G401.6 (cell line): ENCODE results near the gene PIK3C2G.

Experiments used
- FAIRE-seq: peaks from 2 replicates; lab custom pipeline; 2012; peaks lifted over from hg19 to GRCh38; lab: Jason Lieb, UNC

Gene PIK3C2G

DNA sequence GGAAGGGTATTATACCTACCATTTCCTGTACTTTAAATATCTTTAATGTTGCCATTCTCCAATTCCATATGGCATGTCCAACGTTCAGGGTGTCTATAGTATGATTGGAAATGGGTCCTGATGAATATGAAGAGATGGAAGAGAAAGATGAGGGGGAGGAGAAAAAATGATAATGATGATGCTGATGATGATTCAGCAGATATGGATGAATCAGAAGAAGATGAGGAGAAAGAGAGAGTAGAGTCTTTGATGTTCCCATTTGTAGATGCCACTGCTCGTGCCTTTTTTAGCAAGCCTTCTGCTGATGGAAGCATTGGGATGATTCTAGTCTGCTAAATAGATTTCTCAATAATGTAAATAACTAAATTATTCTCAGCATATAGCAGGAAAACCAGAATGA lies 163.5 kb downstream of the PIK3C2G start:
- no peak for FAIRE-seq

DNA sequence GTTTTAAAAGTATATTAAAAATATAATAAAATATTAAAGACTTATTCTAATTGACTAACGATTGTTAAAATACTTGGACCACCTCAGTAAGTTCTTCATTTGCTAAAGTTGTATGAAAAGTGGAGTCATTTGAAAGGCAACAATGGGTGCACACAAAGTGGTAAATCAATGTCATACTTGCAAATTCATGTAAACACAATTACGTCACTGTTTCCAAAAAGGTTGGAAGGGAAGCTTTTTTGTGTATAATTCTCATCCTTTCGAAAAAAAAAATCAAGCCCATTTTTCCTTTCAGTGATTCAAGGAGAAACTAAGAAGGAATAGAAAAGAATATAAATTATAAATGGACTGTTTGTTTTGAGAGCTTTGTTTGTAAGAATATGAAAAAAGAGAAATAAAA lies 166.2 kb downstream of the PIK3C2G start:
- no peak for FAIRE-seq

DNA sequence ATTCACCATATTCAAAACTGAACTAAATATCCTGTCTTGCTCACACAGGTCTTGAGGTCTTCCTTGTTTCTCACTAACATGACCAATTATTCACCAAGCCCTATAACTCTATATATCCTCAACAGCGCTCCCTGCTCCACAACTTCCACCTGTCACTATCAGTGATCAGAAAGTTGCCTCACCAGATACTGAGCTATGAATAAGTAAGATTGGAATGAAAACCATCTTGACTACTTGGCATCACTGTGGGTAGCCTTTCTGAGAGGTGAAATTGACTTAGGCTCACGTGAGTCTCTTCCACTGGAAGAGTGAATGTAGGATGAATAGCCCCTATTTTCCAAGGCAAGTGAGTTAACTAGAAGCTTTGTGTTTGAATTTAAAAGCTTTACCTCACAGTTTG lies 167.1 kb downstream of the PIK3C2G start:
- no peak for FAIRE-seq

DNA sequence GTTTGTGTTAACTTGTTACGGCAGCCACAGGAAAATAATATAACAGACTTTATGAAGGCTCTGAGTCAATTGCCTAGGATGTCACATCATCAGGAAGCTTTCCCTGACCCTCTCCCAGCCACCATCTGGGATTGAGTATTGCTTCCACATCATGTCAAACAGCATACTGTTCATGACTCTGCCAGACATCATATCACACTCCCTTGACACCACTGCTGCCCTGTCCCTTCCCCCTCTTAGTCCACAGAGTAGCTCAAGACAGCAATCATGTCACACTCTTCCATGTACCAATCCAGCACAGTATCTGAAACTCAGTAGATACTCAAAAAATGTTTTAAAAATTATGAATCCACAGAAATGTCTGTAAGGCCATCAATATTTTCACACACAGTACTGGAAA lies 168.0 kb downstream of the PIK3C2G start:
- FAIRE-seq, result no peak

DNA sequence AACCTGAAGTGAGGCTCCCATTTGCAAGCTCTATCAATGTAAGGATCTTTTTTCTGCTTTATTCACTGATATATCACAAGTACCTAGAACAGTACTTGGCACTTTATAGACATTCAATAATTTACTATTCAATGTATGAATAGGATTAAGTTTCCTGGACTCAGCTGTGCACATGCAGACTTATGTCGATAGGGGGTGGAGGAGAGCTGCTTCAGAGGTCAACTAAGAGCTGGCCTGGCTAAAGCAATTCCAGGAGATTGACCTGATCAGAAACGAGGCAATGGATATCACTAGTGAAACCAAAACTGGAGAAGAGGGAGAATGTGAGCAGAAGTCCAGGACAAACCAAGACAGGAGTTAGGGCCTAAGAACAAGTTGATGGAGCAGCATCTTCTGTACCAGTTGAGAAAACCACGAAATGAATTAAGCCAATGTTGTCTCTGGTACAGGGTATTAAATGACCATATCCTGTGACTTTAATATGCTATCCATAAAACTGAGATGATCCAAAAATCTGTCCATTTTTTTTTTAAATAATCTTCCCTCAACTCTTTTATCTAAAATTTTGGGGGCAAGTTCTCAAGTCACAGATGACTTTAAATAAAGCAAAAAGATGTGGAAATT lies 169.2 kb downstream of the PIK3C2G start:
- no peak for FAIRE-seq

DNA sequence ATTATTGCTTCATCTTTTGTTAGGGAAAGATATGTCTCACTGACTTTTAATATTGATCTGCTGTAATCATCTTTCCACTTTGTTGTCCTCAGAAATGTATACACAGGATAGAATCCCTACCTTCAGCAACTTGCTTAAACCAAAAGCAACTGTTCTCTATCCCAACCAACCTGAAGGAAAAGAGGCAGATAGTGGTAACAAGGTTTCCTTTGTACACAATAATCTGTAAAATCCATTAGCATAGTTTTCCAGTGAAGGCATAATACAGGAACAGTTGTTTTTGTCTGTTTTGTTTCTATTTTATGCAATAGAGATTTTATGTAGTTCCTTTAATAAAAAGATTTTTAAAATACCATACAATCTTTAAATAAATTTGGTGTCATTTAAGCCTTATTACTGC lies 170.5 kb downstream of the PIK3C2G start:
- FAIRE-seq, result no peak

DNA sequence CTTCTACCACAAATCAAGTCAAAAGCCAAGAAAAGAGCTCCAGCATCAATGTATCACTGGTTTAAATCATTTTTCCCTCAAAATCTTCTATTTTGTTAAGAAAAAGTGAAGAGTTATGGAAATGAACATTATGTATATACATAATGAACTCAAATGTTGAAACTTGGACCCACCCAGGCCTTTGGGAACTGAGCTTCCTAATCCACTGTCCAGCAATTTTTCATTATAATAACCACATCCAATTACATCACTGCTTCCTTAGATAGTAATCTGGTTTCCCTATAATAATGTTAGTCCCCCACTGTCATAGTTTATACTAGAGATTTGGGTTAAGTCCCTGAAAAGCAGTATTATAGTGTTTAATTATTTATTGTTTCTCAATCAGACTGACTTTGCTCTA lies 170.9 kb downstream of the PIK3C2G start:
- no peak for FAIRE-seq

DNA sequence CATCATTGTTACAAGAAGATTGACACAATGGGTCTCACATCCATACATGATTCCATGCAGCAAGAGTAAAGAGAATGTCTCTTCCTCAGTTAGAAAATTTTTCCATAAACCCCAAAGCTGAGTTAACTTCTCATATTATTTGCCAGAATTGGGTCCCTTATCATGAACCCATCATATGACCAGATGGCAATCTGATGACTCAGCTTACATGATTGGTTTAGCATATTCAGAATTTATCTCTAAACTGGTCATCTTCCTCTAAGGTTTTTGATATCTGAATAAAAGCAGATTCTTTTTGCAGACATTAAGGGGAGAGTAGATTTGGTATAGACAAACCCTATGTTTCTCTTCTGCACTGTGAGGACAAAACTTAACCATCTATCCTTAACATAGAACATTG lies 174.9 kb downstream of the PIK3C2G start:
- no peak for FAIRE-seq

DNA sequence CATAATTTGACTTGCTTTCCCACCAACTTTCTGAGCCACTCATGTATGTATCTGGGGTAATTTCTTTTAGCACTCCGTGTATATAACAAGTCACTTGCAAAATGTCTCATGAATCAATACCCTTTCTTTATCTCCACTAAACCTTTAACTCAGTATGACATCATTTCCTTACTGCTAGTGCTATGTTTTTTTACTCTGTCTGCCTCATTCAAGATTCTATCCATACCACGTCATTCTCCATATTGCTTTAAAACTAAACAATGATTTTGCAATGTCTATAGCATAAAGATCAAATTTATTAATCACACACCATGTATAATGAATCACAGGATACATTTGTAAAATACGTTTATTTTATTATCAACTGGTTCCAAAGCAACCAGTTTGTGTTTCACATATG lies 178.2 kb downstream of the PIK3C2G start:
- no peak for FAIRE-seq

DNA sequence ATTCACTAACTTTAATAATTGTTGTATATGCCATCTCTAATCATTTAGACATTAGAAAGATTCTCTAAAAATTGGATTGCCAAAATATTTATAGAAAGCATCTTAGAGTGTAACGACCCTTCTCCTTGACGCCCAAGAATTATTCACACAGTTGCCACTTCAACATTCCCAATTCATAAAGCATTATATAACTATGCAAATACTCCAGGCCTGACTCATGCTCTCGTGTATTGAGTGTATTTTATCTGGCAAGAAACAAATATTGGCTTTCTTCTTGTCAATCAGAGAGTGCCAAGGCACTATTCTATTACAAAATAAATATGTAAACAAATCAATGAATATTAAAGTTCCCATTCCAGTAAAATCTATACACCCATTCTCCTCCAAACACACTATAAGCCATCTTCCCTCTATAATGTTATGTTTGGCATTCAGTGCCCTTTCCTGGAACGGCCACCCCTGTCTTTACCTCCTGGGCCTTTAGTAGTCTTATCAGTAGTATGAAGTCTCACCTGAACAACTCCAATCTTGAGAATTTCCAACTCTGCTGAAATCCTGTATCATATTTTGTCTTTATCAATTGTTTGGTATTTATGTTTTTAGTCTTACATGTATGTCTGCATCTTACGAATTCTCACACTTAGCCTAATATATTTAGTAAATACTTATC lies 182.6 kb downstream of the PIK3C2G start:
- no peak for FAIRE-seq

DNA sequence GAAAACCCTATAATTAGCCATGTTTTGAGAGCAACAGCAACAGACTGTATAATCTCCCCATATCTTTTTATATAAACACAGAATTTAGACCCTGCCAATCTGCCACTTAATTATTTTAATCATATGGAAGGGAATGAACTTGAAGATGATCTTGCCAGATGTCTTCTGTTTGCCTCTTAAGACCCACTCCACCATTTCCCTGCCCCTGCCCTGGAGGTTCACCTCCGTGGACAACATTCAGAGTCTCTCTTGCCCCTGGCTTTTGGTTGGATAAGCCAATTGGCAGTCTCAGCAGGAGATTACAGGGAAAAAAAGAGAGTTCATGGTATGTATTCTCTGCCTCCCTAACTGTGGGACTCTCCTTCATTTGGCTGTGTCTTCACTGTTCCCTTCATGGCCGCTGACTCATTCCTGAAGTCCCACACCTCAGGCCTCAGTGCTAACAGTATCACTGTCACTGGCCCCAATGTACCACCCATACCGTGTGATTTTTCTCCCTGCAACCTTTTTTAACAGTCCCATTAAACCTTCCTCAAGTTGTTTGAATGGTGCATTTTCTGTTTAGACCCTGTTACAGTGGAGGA lies 184.8 kb downstream of the PIK3C2G start:
- FAIRE-seq, result no peak

DNA sequence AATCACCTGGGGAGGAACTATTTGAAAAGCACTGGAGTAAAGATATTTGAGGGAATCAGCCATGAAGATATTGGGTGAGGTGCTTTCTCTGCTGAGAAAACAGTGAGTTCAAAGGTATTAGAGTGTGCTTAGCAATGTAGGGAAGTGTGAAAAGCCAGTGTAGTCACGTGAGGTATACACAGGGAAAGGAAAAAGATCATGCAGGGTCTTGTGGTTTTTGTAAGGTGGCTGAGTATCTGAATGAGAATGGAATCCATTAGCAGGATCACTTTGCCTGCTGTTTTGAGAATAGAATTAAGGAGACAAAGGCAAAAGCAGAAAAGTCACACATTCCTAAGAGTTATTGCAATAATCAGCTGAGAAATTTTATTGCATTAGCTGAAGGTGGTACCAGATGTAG lies 193.0 kb downstream of the PIK3C2G start:
- FAIRE-seq, result no peak

DNA sequence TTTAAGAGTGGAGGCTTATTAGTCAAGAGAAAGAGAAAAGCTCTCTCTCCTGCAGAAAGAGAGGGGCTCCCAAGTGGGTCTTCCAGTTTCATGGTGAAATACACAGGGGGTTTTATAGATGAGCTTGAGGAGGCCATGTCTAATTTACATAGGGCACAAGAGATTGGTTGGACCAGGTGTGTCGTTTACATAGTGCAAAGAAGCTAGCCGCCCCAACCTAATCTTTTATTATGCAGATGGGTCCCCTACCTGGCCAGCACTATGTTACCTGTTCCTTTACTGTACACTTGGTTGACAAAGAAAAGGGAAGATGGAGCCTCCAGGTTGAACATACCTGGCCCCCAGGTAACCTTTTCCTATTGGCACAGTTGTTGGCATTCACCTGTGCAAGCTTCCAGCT lies 195.0 kb downstream of the PIK3C2G start:
- FAIRE-seq, result no peak

DNA sequence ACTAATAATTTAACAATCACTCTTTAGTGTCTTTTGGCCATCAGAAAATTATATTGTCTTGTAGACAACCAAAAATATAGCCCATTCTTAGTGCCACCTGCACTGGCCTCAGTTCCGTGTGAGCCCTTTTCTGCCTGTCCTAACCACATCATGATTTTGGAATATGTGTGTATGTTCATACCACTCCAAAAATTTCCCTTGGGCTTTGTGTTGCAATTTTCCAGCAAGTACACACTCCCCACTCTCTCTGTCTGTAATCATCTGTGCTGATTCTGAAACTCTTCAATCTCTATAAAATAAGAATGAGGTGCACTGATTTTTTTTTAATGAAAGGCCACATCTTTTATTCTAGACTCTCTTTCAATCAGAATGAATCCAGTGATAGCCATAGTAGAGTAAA lies 196.0 kb downstream of the PIK3C2G start:
- no peak for FAIRE-seq

DNA sequence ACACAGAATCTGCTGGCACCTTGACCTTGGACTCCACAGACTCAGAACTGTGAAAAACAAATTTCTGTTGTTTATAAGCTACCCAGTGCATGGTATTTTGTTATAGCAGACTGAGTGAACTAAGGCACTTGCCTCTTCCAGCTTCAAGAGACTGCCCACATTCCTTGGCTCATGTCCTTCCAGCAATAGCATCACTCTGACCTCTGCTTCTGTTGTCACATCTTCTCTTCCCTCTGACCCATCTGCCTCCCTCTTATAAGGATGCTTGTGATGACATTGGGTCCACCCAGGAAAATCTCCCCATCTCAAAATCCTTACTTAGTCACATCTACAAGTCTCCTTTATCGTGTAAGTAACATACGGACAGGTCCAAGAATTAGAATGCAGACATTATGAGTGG lies 200.4 kb downstream of the PIK3C2G start:
- no peak for FAIRE-seq

DNA sequence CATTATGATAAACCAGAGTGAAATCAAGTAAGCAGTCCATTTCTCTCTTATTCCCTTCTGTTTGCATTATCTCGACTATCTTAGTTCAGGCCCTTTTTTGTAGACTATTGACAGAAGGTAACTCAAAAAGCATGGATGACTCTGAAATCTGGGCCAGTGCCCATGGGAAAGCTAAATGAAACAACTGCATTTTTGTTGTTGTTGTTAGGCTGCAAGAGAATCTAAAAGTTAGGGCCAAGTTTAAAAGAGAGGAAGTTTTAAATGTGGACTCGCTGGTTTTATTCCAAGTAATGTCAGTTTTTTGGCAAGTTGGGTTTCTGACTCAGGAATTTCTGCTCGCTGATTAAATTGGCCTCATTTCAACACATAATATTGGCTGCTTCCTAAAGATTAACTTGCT lies 201.1 kb downstream of the PIK3C2G start:
- no peak for FAIRE-seq

DNA sequence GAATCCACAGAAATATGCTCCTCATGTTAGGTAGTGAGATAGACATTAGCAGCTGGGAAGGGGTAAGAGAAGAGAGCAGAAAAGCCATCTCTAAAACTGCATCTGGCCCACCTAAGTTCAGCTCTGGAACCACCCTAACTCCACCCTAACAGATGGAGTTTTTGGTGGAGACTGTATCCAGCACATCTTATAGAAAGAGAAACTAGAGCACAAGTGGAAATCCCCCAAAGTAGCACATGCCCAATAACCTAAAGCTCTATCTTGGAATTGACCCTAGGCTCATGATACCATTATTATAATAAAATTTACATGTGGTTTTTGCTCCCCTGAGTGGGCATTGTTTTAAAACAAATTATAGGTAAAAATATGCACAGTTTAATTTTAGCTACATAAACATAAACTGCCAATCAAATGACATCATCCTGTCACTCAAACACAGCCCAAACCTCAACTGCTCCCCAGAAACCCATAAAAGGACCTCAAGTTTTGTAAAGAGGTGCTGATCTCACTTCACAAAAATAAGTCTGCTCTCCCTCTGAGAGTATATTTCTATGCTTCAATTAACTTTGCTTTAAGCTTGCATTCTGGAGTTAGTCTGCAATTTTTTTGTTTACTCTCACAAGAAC lies 206.4 kb downstream of the PIK3C2G start:
- no peak for FAIRE-seq

DNA sequence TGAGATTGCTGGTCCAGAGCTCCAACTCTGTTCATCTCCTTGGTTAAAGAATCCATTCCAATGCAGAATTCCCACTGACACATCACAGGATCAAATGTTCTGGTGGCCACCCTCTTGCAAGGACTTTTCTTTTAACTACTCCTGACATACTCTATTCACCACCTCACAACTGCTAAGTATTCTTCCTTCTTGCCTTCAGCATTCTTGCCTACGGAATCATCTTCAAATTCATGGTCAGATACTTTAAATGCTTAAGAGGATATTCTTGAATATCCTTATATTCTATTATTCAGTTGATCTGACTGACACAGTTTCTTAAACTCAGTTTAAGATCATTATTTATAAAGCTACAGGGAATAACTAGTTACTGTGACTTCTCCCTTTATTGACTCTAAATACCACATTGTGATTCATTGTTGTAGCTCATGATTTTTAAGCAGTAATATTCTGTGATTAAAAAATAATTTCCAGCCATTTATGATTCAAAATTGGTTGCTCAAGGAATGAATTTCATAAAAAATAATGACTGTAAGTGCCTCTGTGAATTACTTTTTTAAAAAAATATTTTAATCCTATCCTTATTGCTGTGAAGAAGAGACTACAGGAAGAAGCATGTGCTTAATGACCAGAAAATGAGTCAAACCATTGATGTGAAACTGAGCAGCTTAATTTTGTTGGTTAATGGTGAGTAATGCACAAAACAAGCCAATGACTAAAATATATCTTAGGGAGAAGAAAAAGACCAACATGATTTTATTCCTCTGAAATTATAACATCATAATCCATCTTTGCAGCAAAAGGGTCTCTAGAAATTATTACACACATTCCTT lies 207.1 kb downstream of the PIK3C2G start:
- FAIRE-seq, result no peak

DNA sequence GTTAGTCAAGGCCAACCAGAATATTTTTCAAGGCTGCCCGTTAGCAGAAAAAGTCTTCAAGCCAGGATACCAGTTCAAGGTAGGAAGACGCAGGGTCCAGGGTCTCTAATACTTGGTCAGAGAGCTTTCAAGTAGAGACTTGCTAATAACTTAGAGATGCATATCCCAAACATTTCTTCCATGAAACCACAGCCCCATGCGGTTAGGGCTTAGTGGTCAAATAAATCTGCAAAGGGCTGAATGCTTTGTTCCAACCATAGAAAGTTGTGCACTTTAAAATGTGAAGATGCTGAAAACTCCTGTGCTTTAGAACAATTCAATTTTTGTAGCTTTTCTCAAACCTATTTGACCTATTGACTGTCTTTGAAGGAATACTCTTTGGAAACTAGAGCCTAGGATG lies 208.9 kb downstream of the PIK3C2G start:
- FAIRE-seq, result no peak

DNA sequence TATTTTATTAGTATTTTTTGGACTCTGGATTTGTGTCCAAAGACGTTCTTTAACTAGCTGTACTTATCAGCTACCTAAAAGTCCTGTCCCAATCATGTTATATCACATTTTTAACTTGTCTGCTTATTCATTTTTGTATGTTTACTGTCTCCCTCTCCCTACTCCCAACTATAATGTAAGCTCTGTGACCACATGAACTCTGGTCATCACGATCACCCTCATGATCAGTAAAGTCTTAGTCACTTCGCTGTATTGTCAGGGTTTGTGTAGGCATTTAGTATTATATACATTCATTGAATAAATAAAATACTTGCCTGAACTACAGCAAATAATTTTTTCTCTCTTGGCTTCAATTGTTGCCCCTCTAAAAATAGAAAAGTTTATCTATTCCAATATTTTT lies 211.0 kb downstream of the PIK3C2G start:
- no peak for FAIRE-seq

DNA sequence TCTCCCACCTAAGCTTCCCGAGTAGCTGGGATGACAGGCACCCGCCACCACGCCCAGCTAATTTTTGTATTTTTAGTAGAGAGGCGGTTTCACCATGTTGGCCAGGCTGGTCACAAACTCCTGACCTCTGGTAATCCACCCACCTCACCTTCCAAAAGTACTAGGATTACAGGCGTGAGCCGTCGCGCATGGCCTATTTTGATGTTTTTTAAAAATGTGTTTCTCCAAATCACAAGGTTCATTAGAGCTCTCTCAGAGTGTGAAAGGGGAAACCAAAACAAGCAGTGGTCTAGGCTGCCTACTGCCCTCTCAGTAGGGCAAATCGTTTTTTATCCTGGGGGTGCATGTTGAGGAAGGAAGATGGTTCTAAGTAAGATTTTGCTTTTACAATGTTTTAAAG lies 211.5 kb downstream of the PIK3C2G start:
- no peak for FAIRE-seq

DNA sequence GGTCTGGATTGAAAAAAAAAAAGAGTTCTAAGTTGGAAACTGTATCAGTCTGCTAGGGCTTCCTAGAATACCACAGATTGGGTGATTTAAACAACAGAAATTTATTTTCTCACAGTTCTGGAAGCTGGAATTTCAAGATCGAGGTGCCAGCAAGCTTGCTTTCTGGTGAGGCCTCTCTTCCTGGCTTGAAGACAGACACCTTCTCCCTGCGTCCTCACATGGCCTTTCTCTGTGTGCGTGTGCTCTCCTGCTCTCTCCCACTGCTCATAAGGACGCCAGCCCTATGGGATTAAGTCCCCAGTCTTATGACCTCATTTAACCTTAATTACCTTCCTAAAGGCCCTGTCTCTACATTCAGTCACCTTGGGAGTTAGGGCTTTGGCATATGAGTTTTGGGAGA lies 215.5 kb downstream of the PIK3C2G start:
- no peak for FAIRE-seq

DNA sequence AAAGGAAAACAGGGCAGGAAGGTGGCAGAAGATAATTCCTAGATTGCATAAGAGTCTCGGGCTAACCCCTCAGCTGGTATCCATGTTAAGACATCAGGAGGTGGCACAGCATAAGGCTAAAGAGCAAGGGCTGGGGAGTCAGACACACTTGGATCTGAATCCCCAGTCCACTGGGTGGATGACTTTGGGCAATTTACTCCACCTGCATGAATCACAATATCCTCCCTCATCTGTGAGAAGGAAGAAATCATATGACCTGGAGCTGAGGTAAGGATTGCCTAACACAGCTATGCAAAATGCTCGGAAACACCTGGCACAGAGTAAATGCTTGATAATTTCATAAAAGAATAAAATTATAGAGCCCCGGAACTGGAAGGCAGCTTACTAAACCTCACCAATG lies 217.9 kb downstream of the PIK3C2G start:
- no peak for FAIRE-seq
